ENCODE data around the gene TOGARAM2.
"Not testable (repeated sequence)": the region's sequence is repeated elsewhere in the genome, so short reads cannot be mapped to it uniquely, and the experiment has no call there.

Gene TOGARAM2

GRCh38 chr2:28977176-28977875, 3.8 kb upstream of the TOGARAM2 start:
- no peak for DNase-seq (ENCODE audit: low read depth in 2 of 2)

- DNase-seq (ENCODE audit: low read depth in 2 of 2): not testable (repeated sequence)
Measured at GRCh38 chr2:28978001-28978400, 3.1 kb upstream of the TOGARAM2 start.

- no peak for DNase-seq (ENCODE audit: low read depth in 2 of 2)
Measured at GRCh38 chr2:28978606-28979005, 2.5 kb upstream of the TOGARAM2 start.

GRCh38 chr2:28979041-28979440, 2.1 kb upstream of the TOGARAM2 start:
- DNase-seq (ENCODE audit: low read depth in 2 of 2): no peak

- no peak for DNase-seq (ENCODE audit: low read depth in 2 of 2)
Measured at GRCh38 chr2:28979576-28980366, 1.3 kb upstream of the TOGARAM2 start.

- DNase-seq (ENCODE audit: low read depth in 2 of 2): no peak
Measured at GRCh38 chr2:28980368-28981015, 606 bp upstream of the TOGARAM2 start.

- DNase-seq (ENCODE audit: low read depth in 2 of 2): no peak
Measured at GRCh38 chr2:28981620-28982376, 700 bp downstream of the TOGARAM2 start.

GRCh38 chr2:28982381-28982950, 1.4 kb downstream of the TOGARAM2 start:
- DNase-seq (ENCODE audit: low read depth in 2 of 2): no peak

- no peak for DNase-seq (ENCODE audit: low read depth in 2 of 2)
Measured at GRCh38 chr2:28986429-28986828, 5.3 kb downstream of the TOGARAM2 start.

- DNase-seq (ENCODE audit: low read depth in 2 of 2): no peak
Measured at GRCh38 chr2:28989973-28990372, 8.9 kb downstream of the TOGARAM2 start.

- no peak for DNase-seq (ENCODE audit: low read depth in 2 of 2)
Measured at GRCh38 chr2:28990445-28990844, 9.3 kb downstream of the TOGARAM2 start.

GRCh38 chr2:28991021-28991420, 9.9 kb downstream of the TOGARAM2 start:
- DNase-seq (ENCODE audit: low read depth in 2 of 2): no peak

- no peak for DNase-seq (ENCODE audit: low read depth in 2 of 2)
Measured at GRCh38 chr2:28991460-28991859, 10.4 kb downstream of the TOGARAM2 start.

GRCh38 chr2:28993206-28993960, 12.3 kb downstream of the TOGARAM2 start:
- no peak for DNase-seq (ENCODE audit: low read depth in 2 of 2)

- no peak for DNase-seq (ENCODE audit: low read depth in 2 of 2)
Measured at GRCh38 chr2:28994074-28994473, 13.0 kb downstream of the TOGARAM2 start.

GRCh38 chr2:28994679-28995078, 13.6 kb downstream of the TOGARAM2 start:
- no peak for DNase-seq (ENCODE audit: low read depth in 2 of 2)

GRCh38 chr2:28995765-28996750, 15.0 kb downstream of the TOGARAM2 start:
- no peak for DNase-seq (ENCODE audit: low read depth in 2 of 2)

GRCh38 chr2:28997237-28997846, 16.2 kb downstream of the TOGARAM2 start:
- DNase-seq (ENCODE audit: low read depth in 2 of 2): no peak
